HG03575 (cell line): Measurements from ENCODE around the gene SMU1.
"Not testable (repeated sequence)": the region's sequence is repeated elsewhere in the genome, so short reads cannot be mapped to it uniquely, and the experiment has no call there.

Experiments used
- ATAC-seq: cut with Tn5 transposase; IDR thresholded peaks from one replicate; pipeline ENCODE4 v1.9.1; 2021; ENCODE audit not compliant: unreplicated experiment, insufficient number of reproducible peaks, low FRiP score; ENCODE audit errors: extremely low read depth

The SMU1 gene

DNA sequence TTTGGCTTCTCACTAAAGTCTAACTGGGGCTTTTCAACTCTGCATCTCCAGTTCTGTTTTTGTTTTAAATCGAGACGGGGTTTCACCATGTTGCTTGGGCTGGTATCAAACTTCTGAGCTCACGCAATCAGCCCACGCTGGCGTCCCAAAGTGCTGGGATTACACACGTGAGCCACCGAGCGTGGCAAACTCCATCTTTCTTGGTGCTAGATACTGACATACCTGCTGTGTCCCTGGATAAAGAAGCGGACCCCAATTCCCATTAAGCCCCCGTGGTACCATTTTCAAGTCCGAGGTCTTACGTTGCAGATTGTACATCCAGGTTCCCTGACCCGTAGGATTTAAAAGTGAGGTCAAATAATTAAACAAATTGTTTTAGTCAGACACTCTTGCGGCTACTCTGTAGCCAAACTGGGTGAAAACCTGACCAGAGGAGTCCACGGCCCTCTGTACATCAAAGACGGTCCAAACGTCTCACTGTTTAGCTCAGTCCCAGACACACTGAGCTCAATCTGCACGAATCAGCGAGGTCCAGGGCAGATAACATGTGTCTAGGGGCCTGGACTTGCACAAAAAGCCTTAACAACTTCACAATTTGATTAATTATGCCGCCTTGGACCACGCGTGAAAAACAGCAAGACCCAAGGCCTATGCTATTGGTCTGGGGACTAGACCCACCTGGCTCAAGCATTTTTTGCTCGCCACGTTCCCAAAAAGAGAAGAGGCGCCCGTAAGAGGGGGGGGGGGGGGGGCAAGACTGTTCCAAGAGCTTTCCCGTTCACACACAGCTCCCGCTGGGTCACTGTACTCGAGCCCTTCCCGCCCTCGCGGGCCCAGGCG is 52.1 kb downstream of the SMU1 start:
- ATAC-seq, result peak; percentile 15

DNA sequence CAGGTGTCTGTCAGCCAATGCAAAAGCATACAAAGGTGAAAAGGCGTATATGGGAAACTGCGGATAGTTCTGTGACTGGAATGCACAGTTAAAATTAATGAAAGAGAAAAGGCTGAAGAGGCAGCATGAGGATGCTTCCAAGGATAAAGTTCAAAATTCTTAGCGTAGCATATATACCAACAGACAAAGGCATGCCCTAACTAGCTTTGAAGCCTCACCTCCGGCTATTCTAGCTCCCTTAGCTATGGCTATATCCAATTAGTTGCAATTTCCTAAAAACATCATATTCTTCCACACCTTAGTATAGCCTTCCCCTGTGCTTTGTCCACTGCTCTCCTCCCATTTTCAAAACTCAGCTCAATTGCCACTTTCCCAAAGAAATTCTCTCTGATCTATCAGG is 52.8 kb downstream of the SMU1 start:
- no peak for ATAC-seq

DNA sequence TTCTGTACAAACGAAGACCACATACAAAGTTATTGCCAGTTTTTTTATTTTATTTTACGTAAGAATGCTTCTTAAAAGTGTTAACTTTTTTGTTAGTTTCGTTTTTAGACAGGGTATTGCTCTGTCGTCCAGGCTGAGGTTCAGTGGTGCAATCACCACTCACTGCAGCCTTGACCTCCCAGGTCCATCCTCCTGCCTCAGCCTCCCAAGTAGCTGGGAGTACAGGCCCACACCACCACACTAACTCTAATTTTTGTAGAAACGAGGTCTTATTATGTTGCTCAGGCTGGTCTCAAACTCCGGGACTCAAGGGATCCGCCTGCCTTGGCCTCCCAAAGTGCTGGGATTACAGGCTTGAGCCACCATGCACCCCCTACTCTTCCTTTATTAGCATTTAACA is 53.7 kb downstream of the SMU1 start:
- no peak for ATAC-seq

DNA sequence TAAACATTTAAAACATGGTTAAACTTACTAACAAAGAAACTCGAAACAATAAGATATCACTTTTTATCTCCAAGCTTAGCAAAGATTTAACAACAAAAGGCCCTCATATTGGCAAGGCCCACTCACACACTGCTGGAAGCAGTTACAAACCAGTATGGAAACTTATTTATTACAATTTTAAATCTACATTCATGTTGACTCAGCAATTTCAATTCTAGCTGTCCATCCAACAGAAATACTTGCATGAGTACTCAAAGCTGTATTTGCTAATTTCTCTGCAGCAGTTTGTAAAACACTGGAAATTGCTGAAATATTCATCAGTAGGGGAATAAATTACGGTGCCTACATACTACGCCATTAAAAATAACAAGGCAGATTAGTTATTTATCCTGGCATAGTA is 54.2 kb downstream of the SMU1 start:
- no peak for ATAC-seq

DNA sequence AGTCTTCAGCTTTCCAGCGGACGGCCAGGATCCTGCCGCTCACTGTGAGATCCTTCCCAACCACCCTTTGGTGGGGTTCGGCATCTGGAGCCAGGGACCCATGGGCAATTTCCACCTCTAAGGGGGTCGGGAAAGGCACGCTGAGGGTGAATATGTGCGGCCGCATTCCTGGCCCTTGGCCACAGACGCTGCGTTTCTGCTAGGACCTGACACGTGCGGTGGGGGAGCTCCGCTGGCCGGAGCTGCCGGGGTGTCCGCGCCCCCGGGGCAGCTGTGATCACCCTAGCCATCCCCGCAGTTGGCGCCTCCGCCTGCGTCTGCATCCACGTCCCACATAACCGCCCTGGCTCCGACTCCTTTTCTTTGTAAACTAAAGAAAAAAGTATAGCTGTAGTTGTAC is 56.7 kb downstream of the SMU1 start:
- ATAC-seq, result no peak

DNA sequence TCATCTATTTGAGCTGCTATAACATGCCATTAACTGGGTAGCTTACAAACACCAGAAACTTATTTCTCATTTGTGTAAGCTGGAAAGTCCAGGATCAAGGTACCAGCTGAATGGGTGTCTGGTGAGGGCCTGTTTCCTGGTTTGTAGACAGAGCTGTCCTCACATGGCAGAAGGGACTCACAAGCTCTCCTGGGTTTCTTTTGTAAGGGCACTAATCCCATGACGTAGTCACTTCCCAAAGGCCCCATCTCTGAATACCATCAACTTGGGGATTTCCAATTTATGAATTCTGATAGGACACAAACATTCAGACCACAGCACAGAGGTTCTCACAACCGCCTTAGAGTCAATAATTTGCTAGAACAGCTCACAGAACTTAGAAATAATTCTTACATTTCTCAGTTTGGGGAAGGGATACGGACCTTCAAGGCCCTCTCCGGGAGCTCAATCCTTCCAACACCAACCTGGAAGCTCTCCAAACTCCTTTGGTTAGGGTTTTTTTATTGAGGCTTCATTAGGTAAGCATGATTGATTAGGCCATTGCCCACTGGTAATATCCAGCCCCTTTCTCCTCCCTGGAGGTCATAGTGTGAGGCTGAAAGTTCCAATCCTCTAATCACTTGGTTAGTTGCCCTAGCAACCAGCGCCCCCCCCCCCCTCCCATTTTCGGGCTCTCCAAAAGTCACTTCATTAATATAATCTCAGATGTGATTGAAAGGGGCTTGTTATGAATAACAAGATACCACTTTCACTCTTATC is 59.0 kb downstream of the SMU1 start:
- no peak for ATAC-seq

DNA sequence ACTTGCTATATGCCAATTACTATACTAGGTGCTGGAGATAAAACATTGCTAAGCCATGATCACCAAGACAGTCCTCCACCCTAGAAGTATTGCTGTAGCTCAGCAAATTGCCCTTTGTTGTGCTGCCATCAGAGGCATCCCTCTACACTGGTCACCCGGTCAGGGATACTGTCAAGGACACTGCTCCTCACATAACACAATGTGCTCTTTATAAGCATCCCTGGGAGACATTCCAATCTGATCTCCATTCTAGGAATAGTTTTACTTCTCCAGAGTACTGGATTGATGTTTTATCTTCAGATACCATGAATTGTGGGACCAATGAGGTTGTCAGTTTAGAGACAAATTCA is 61.8 kb downstream of the SMU1 start:
- no peak for ATAC-seq

DNA sequence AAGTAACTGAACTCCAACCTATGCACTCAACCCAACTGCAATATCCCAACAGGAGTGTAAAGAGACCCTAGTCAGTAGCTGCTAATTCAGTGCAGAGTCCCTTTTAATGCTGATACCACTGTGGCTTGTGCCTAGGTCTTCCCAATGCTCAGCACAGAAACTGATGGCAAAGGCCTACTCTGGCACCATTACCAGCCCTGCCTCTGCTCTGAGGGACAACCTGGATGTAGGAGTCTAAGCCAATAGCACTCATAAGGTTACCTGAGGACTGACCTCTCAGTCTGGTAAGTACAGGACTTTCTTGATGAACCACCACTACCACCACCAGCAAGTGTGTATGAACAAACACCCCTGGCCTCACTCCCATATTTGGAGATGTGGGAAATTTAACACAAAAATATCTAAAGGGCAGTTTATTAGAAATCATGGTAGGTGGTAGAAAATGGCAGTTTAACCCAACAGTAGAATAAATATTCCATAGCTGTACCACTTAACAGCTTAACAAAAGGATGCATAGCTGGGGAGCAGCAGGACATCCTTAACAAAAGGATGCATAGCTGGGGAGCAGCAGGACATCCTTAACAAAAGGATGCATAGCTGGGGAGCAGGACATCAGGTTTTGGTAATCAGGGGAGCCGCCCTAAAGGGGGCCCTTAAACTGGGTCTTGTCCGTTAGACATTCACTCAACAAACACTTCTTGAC is 62.4 kb downstream of the SMU1 start:
- no peak for ATAC-seq

DNA sequence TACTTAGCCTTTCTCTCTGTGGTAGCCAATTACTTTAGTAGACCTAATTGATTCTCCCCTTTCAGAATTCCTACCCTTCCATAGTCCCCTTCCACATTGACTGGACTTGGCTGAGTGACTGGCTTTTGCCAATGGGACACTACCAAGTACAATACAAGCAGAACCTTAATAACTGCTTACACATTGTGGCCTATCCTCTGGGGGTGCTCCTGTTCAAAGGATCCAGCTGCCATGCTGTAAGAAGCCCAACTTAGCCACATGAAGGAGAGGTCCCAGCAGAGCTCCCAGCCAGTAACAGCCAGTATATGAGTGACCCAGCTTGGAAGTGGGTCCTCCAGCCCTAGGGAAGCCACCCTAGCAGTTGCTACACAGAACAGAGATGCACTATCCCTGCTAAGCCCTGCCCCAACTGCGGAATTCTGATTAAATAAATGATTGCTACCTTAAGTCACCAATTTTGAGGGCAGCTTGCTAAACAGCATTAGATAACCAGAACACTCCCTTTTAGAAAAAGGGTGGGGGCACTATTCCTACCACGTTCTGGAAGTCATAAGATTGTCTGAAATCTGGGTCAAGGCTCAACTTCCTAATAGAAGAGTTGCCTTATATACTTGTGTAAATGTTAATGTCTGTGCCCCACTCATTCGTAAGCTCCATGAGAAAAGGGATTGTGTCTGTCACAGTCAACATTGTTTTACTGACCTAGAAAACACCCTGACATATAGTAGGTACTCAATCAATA is 64.0 kb downstream of the SMU1 start:
- no peak for ATAC-seq

DNA sequence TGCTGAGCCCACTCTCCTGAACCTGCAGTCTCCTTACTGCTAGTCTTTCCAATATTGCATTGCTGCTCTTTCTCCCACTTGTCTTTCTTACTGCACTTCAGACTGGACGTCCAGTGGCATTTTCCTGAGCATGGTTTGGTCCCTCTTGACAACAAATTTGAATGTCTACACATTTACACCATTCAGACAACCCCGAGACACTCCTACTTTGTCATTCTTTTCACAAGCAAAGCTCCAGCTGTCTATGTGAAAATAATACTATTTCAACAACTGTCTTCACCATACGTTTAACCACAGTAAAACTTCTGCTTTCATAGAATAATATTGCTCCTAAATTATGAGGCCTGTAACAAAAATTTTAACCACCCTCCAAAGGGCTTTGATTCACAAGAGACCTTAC is 64.6 kb downstream of the SMU1 start:
- no peak for ATAC-seq

DNA sequence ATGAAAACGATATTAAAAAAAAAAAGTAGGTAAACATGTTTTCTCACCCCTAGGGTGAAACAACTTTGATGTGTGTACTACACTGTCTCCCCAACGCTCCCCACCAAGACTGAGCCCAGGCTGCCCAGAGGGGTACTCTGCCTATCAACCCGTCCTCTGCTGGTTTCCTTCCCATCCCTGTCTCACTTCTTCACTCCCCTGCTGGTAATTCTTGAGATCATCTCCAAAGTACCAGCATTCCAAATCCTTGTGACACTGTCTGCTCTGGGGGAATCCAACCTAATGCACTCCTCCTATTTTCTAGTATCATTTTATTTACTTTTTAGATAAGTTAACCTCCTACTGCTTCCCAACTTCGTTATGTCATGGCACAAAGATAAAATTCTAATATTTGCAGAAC is 68.7 kb downstream of the SMU1 start:
- ATAC-seq, result no peak

DNA sequence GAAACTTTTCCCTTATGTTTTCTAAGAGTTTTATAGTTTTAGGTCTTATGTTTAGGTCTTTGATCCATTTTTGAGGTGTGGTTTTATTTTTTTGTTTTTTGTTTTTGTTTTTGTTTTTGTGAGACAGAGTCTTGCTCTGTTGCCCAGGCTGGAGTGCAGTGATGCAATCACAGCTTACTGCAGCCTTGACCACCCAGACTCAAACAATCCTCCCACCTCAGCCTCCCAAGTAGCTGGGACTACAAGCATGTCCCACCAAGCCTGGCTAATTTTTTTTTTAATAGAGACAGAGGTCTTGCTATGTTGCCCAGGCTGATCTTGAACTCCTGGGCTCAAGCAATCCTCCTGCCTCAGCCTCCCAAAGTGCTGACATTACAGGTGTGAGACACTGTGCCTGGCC is 71.1 kb downstream of the SMU1 start:
- ATAC-seq, result not testable (repeated sequence)

DNA sequence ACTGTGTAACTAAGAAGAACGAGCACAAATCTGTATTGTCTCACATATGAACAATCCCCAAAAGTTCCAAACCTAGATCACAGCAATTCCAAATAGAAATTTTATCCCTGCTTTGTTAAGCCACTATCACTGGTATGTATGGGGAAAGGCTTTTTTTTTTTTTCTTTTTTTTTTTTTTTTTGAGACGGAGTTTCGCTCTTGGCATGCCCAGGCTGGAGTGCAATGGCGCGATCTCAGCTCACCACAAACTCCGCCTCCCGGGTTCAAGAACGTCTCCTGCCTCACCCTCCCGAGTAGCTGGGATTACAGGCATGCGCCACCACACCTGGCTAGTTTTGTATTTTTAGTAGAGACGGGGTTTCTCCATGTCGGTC is 75.8 kb downstream of the SMU1 start:
- not testable (repeated sequence) for ATAC-seq

DNA sequence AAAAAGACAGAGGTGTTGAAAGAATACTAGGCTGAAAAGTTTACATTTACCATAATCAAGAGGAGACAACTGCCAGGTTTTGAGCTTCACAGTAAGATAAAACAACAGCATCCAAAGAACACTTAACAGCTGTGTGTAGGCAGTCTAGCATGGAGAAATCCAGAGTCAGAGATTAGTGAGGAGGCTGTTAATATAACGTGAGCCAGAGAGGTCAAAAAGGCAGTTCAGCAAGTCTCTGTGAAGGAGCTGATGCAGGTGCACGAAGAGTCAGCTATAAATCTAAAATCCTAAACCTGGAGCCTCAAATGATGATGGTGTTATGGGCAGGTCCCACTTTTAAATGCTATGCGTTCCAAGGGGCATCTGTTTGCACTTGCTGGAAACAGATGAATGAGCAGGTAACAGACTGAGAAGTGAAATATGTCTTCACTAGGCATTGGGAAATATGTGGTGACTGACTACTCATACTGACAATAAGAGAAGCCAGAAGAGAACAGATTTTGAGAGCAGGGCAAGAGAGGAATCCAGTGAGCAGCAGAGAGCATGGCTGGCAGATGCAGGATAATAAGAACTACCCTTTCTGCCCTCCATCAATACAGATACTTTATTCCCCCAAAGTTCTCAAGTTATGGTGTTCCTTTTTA is 83.8 kb downstream of the SMU1 start:
- ATAC-seq, result no peak

DNA sequence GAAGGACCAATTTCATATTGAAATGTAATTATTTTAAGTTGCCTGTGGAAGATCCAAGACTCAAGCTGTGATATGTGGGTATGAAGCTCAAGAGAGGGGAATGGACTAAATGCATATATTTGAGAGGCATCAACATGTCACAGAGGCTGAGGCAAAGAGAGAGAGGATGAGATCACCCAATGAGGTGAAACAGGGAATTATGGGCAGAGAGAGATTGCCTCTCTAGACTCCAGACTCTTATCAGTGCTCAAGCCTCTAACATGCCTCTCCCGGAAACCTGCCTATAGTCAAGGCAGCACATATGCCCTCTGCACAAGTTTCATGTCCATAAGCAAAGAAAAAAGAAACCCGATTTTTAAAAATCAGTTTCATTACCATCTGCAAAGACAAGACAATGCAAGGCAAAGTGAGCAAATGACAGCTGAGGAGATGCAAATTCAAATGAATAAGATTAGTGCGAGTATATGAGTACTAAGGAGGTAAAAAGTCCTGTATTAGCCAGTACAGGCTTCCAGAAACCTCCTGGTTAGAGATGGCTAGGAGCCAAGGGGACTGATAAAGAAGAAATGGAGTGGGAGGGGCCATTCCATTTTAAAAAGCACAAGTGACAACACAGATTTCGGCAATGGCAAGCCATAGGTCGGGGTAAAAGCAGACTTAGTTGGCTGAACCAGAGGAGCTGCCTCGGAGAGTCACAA is 84.4 kb downstream of the SMU1 start:
- no peak for ATAC-seq
